Heart left ventricle (tissue), 13 donors: ENCODE measurements around the gene TALDO1.

Experiments used
- CTCF ChIP-seq, 12 donors: fragments of 200-600 bp; sonication (generic) in 4 of 12; IDR thresholded peaks; one replicate each; pipeline versions ENCODE4 v1.5.0 to v1.8.0; 2018 to 2022; ENCODE audit warnings: antibody characterized with exemption in 12 of 12, mild to moderate bottlenecking in 5 of 12
- POLR2A ChIP-seq, 2 donors: fragments of 450-650 bp; IDR thresholded peaks; one replicate each; pipeline ENCODE4 v1.6.1; 2017; ENCODE audit warnings: antibody characterized with exemption in 2 of 2, mild to moderate bottlenecking in 2 of 2, moderate library complexity in 2 of 2
- donor health status: ischemic (EF 13 %, LVEDD 7.1; RV severe dilation, severe dysfunction).
- donor health status: DM: no; HTN: yes; CAD: no.
- donor health status: DM: no; HTN: no; CAD: no.
- donor health status: ischemic (EF 25% LVEDD 6.9; RV normal size, moderate dysfunction).
- donor health status: ischemic (EF 25% LVEDD 5.7; RV mildly dilated, moderate dysfunction).
- donor health status: ischemic (EF 35%, LVEDD 5.7; RV mildly dilated, moderate dysfunction).
- donor health status: nonischemic (EF 11% LVEDD 7.7; RV severe dilation, severe dysfunction).
- donor health status: DM: yes; HTN: yes; CAD: no.
- donor health status: PGD.
- donor health status: ischemic (EF 29% LVEDD 5.4; RV normal size, mild dysfunction).
- donor health status: nonischemic (EF 23%, LVEDD 6.1; RV moderate dilation, normal function).

- TF ChIP-seq CTCF (IDR thresholded peaks at IDR 0.05) (no peak), POLR2A (IDR thresholded peaks at IDR 0.05) (no peak)
These were observed 18.3 kb upstream of the TALDO1 start for GRCh38 chr11:728901-729491.
